Measurements from ENCODE around the gene CDK9.

DNA sequence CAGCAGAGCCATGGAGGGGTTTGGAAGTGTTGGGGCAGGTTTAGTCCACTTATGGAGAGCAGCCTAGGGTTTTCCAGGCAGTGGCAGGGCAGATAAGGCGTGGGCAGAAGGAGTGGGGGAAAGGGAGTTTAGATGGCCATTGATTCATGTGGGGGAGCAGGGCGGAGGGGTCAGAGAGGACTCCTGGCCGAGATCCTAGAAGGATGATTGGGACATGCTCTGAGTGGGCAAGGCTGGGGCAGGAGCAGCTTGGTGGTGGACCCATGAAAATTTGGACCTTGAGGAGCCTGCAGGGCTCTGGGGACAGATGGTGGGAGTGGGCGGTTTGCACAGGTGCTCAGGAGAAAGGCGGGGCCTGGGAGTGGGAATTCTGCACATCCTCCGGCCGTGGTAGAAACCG, 32.7 kb upstream of the CDK9 start:
- no peak for TF ChIP-seq EZH2phosphoT487 (IDR thresholded peaks at IDR 0.05; ENCODE audit: borderline replicate concordance, low read length)
- TF ChIP-seq, protein P1, sequence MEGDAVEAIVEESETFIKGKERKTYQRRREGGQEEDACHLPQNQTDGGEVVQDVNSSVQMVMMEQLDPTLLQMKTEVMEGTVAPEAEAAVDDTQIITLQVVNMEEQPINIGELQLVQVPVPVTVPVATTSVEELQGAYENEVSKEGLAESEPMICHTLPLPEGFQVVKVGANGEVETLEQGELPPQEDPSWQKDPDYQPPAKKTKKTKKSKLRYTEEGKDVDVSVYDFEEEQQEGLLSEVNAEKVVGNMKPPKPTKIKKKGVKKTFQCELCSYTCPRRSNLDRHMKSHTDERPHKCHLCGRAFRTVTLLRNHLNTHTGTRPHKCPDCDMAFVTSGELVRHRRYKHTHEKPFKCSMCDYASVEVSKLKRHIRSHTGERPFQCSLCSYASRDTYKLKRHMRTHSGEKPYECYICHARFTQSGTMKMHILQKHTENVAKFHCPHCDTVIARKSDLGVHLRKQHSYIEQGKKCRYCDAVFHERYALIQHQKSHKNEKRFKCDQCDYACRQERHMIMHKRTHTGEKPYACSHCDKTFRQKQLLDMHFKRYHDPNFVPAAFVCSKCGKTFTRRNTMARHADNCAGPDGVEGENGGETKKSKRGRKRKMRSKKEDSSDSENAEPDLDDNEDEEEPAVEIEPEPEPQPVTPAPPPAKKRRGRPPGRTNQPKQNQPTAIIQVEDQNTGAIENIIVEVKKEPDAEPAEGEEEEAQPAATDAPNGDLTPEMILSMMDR (conservative IDR thresholded peaks at IDR 0.05; ENCODE audit: low read depth, low read length), result no peak

All from PC-3 (cell line).